Fibroblast of skin of scalp (primary cell): ENCODE measurements around the gene CCDC18.
A peak's percentile ranks its signal among the peaks of the same experiment; 100 is the strongest.
"Not testable (repeated sequence)": the region's sequence is repeated elsewhere in the genome, so short reads cannot be mapped to it uniquely, and the experiment has no call there.

ENCODE experiments used
- DNase-seq: peaks from one replicate; pipeline ENCODE4 v3.0.0-alpha.2; 2013

Gene CCDC18

GRCh38 chr1:93177991-93178390, 2.5 kb upstream of the CCDC18 start:
- no peak for DNase-seq

- DNase-seq = no peak
These were observed 2.1 kb upstream of the CCDC18 start for GRCh38 chr1:93178418-93178817.

GRCh38 chr1:93179886-93180722, 420 bp upstream of the CCDC18 start, which contains the start of gene TMED5:
TSS of gene TMED5 (minus strand) at chr1:93180413. CDS start at chr1:93180242, 171 bp downstream.
- peak; percentile 99 for DNase-seq

GRCh38 chr1:93186667-93187066, 6.1 kb downstream of the CCDC18 start:
- no peak for DNase-seq

- no peak for DNase-seq
These were observed 9.9 kb downstream of the CCDC18 start for GRCh38 chr1:93190432-93190831.

- DNase-seq = no peak
These were observed 13.9 kb downstream of the CCDC18 start for GRCh38 chr1:93194231-93194990.

GRCh38 chr1:93196591-93196990, 16.1 kb downstream of the CCDC18 start:
- peak; percentile 54 for DNase-seq

GRCh38 chr1:93199150-93199549, 18.6 kb downstream of the CCDC18 start:
- no peak for DNase-seq

- peak; percentile 12 for DNase-seq
These were observed 19.6 kb downstream of the CCDC18 start for GRCh38 chr1:93200086-93200620.

GRCh38 chr1:93200714-93201113, 20.2 kb downstream of the CCDC18 start:
- DNase-seq = no peak

- no peak for DNase-seq
These were observed 25.5 kb downstream of the CCDC18 start for GRCh38 chr1:93205892-93206566.

- DNase-seq = no peak
These were observed 26.0 kb downstream of the CCDC18 start for GRCh38 chr1:93206567-93206954.

- DNase-seq = no peak
These were observed 26.7 kb downstream of the CCDC18 start for GRCh38 chr1:93207211-93207610.

GRCh38 chr1:93215322-93215721, 34.8 kb downstream of the CCDC18 start:
- DNase-seq = no peak

- no peak for DNase-seq
These were observed 38.9 kb downstream of the CCDC18 start for GRCh38 chr1:93219443-93219842.

- DNase-seq = not testable (repeated sequence)
These were observed 40.2 kb downstream of the CCDC18 start for GRCh38 chr1:93220716-93221115.

GRCh38 chr1:93221913-93222312, 41.4 kb downstream of the CCDC18 start:
- DNase-seq = no peak

GRCh38 chr1:93223023-93223675, 42.6 kb downstream of the CCDC18 start:
- no peak for DNase-seq

GRCh38 chr1:93235261-93235660, 54.7 kb downstream of the CCDC18 start:
- DNase-seq = no peak

- DNase-seq = no peak
These were observed 56.5 kb downstream of the CCDC18 start for GRCh38 chr1:93237021-93237420.

- DNase-seq = no peak
These were observed 57.9 kb downstream of the CCDC18 start for GRCh38 chr1:93238425-93238824.

- DNase-seq = no peak
These were observed 59.3 kb downstream of the CCDC18 start for GRCh38 chr1:93239863-93240262.
